Ovary (tissue), 9 donors: Measurements from ENCODE around the gene METTL26. TPM values are rescaled to one million over a fixed set of nuclear protein-coding genes. Genes with fewer than 3 reads are reported as not detected.

Experiments used
- DNase-seq, 5 donors: peaks; one replicate each; pipeline ENCODE4 v3.0.0-alpha.2; 2019 to 2020
- H3K27ac ChIP-seq, 2 donors: fragments of 200-600 bp; one replicate each; pipeline versions ENCODE4 v1.5.1 to v1.8.0; 2019 to 2022
- H3K27me3 ChIP-seq: fragments of 200-600 bp; one replicate; pipeline ENCODE4 v1.8.0; 2022
- H3K36me3 ChIP-seq: fragments of 200-600 bp; sonication (generic); one replicate; pipeline ENCODE4 v1.5.1; 2019
- H3K4me1 ChIP-seq: one replicate; pipeline ENCODE4 v1.8.1; 2013; ENCODE audit warnings: mild to moderate bottlenecking, moderate library complexity; ENCODE audit not compliant: insufficient read depth
- H3K4me3 ChIP-seq: fragments of 200-600 bp; sonication (generic); one replicate; pipeline ENCODE4 v1.5.1; 2017
- H3K9me3 ChIP-seq, 2 donors: fragments of 200-600 bp in 1 of 2; sonication (generic) in 1 of 2; one replicate each; pipeline versions ENCODE4 v1.5.1 to v1.8.1; 2013 to 2019; ENCODE audit warnings: mild to moderate bottlenecking in 1 of 2, moderate library complexity in 1 of 2
- CTCF ChIP-seq, 3 donors: fragments of 450-650 bp in 2 of 3; fragments of 200-600 bp in 1 of 3; IDR thresholded peaks; one replicate each; pipeline versions ENCODE4 v1.5.1 to v1.8.0; 2016 to 2022; ENCODE audit warnings: antibody characterized with exemption in 3 of 3, mild to moderate bottlenecking in 1 of 3
- EP300 ChIP-seq: sonication (generic); formaldehyde crosslinking; IDR thresholded peaks from one replicate; pipeline ENCODE4 v1.6.1; 2017; ENCODE audit warnings: antibody characterized with exemption
- POLR2A ChIP-seq: fragments of 450-650 bp; IDR thresholded peaks from one replicate; pipeline ENCODE4 v1.6.1; 2017; ENCODE audit warnings: antibody characterized with exemption, mild to moderate bottlenecking, moderate library complexity
- whole genome bisulfite sequencing, 3 donors: extraction: QIAGEN DNeasy Blood & Tissue Kit in 1 of 3; methylation state at CpG; one replicate each; pipeline versions ENCODE4 v1.1.5 to v1.1.7; 2013 to 2017; 5-methylcytosine and 5-hydroxymethylcytosine counted together
- intact Hi-C, 4 donors: fragments of 100-400 bp; cut with DNase I; formaldehyde crosslinking; loops; one replicate each; pipeline versions ENCODE4 v1.11.0 to v1.15.1; 2022 to 2023
- polyA plus RNA-seq, 2 donors: library from polyadenylated mRNA; stranded (reverse); fragments of 200-250 nt in 1 of 2; fragments of 350-450 nt in 1 of 2; fragmentation: Illumina TruSeq in 1 of 2; extraction: RNeasy Lipid Tissue Mini Kit (QIAGEN cat#74804) in 1 of 2; gene quantifications; one replicate each; pipeline ENCODE4 v1.2.3, GENCODE V29; 2013 to 2014
- total RNA-seq, 7 donors: library from RNA; depleted of rRNA in 2 of 7; stranded (reverse); fragments of >200 nt in 2 of 7; fragmentation: NEBNext Ultra II Directional in 3 of 7; extraction: Animal tissue kit (Norgen Biotek cat#: 25700) in 3 of 7; gene quantifications; one replicate each; pipeline versions ENCODE4 v1.1.0 to v1.2.4, GENCODE V29; 2016 to 2023
- donor health status: DM: no; HTN: no; CAD: no; lungs with moderate emphysema.
- donor health status: DM: no; HTN: no; CAD: no.
- donor health status: Bipolar disorder and iron deficiency.
- donor health status: DM: yes; HTN: yes; CAD: no.
- donor health status: DM: no; HTN: no; CAD: no.
- donor health status: DM: yes; HTN: yes; CAD: no.

METTL26 gene
- total and polyA plus RNA-seq, 9 donors: 12.2 to 139 (median 75.9) TPM

GRCh38 chr16:591892-592517 lies 44.1 kb downstream of the METTL26 start:
- DNase-seq: peak in 1 of 5 donors; percentile 29
- H3K4me1 ChIP-seq: peaks cover 13% of the 10 kb centered on the region
- 84 to 86% (median 85%) methylated on average over 15 of the region's 15 CpGs for WGBS, 3 donors
- H3K36me3 ChIP-seq: no peaks in the 10 kb centered on the region
- intact Hi-C loops: loop anchor here in 2 of 4 donors (5.0 kb wide), 2 partner anchors 35 to 45 kb away; partner anchors contain the start of gene METTL26 (in 1 of the 2)
- no peak overlapping the region for H3K27ac ChIP-seq
- TF ChIP-seq EP300 (no peak), POLR2A (no peak), CTCF (IDR thresholded peaks at IDR 0.05) (no peak)
- no peak overlapping the region for H3K4me3 ChIP-seq
- H3K27me3 ChIP-seq: no peaks in the 10 kb centered on the region
- no peaks in the 10 kb centered on the region for H3K9me3 ChIP-seq

GRCh38 chr16:591231-591630 lies 44.9 kb downstream of the METTL26 start:
- no peaks in the 10 kb centered on the region for H3K36me3 ChIP-seq
- DNase-seq: no peak
- peak overlapping the region; percentile 86 for H3K4me3 ChIP-seq
- WGBS, 3 donors: 68 to 83% (median 71%) methylated on average over 8 of the region's 8 CpGs
- peaks cover 13% of the 10 kb centered on the region for H3K4me1 ChIP-seq
- no peaks in the 10 kb centered on the region for H3K9me3 ChIP-seq
- no peak overlapping the region for H3K27ac ChIP-seq
- TF ChIP-seq CTCF (IDR thresholded peaks at IDR 0.05): no peak
- no peak for TF ChIP-seq POLR2A
- no peak for TF ChIP-seq EP300
- intact Hi-C loops: loop anchor here in 2 of 4 donors (5.0 kb wide), 2 partner anchors 36 to 46 kb away; partner anchors contain the start of gene METTL26 (in 1 of the 2)
- no peaks in the 10 kb centered on the region for H3K27me3 ChIP-seq

GRCh38 chr16:590815-591200 lies 45.3 kb downstream of the METTL26 start:
- WGBS, 3 donors: 31 to 46% (median 39%) methylated on average over 10 of the region's 10 CpGs
- Histone ChIP-seq H3K27ac (no peak overlapping the region), H3K36me3 (no peaks in the 10 kb centered on the region), H3K27me3 (no peaks in the 10 kb centered on the region), H3K9me3 (no peaks in the 10 kb centered on the region), H3K4me1 (peaks cover 13% of the 10 kb centered on the region), H3K4me3 (peak overlapping the region; percentile 86)
- DNase-seq: no peak
- no peak for TF ChIP-seq POLR2A
- no peak for TF ChIP-seq CTCF (IDR thresholded peaks at IDR 0.05)
- no peak for TF ChIP-seq EP300
- intact Hi-C loops: loop anchor here in 2 of 4 donors (5.0 kb wide), 2 partner anchors 36 to 46 kb away; partner anchors contain the start of gene METTL26 (in 1 of the 2)

- peak overlapping the region; percentile 41 to 80 for H3K27ac ChIP-seq
- intact Hi-C loops: loop anchor here in 2 of 4 donors (5.0 kb wide), 2 partner anchors 37 to 47 kb away; partner anchors contain the start of gene METTL26 (in 1 of the 2)
- no peaks in the 10 kb centered on the region for H3K27me3 ChIP-seq
- H3K9me3 ChIP-seq: no peaks in the 10 kb centered on the region
- TF ChIP-seq EP300: no peak
- no peak for TF ChIP-seq POLR2A
- no peak for TF ChIP-seq CTCF (IDR thresholded peaks at IDR 0.05)
- DNase-seq: peak; percentile 43 to 73 (median 62)
- peaks cover 13% of the 10 kb centered on the region for H3K4me1 ChIP-seq
- peak overlapping the region; percentile 86 for H3K4me3 ChIP-seq
- no peaks in the 10 kb centered on the region for H3K36me3 ChIP-seq
- WGBS, 3 donors: 0 to 1% (median 0%) methylated on average over 31 to 71 of the region's 71 CpGs
These were observed 45.8 kb downstream of the METTL26 start for GRCh38 chr16:590188-590814.
